Aortic smooth muscle cell (primary cell): Measurements from ENCODE around the gene C1QL2. TPM values are rescaled to one million over a fixed set of nuclear protein-coding genes. Genes with fewer than 3 reads are reported as not detected.

ENCODE experiments used
- total RNA-seq: library from RNA; depleted of rRNA; stranded (reverse); fragments of >200 nt; gene quantifications from 2 replicates; pipeline ENCODE4 v1.2.3, GENCODE V29; 2014

The C1QL2 gene
- total RNA-seq = not detected in 2 replicates

DNA sequence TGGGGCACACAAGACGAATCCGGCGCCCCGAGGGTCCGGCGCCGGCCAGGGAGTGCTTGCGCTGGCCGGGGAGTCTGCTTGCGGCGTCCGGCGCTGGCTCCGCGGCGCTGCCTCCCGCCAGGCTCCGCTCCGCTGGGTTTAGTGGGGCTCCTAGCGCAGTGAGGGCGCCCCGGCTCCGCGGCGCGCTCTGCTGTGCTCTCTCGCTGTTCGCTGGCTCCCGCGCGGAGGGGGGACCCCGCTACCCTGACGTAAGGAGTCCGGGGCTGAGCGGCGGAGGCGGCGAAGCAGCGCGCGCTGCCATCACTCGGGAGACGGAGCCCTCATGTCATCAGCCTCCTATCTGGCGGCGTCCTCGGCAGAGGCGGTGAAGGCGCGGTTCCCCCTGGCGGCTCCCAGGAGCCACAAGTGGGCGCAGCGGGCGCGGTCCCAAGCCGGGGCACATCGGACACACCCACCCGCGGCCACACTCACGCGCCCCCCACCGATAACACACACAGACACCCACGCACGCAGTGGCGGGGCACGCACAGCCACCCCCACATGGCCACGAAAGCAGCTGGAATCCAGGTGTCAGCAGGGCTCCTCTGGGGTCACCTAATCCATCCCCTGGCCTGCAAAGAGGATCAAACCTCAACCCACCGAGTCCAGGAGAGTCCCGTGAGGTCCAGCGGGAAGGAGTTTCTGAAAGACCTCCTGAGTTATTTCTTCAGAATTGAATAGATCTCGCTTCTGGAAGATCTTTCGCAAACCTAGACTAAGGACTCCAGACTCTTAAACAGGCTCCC lies at the start of gene C1QL2:
C1QL2 (minus strand) TSS at position 189 of the 785 bp plus-strand sequence. CDS start 482 bp downstream, outside the sequence.

Other genes starting within 250 kb of the C1QL2 start
- gene MARCO, start 216.6 kb downstream of the C1QL2 start, total RNA-seq = not detected in 2 replicates
- gene STEAP3, start 65.1 kb upstream of the C1QL2 start, total RNA-seq = 1.4 and 1.7 TPM in 2 replicates
- gene C2orf76, start 208.1 kb upstream of the C1QL2 start, total RNA-seq = 17.6 and 18.0 TPM in 2 replicates
- gene DBI, start 208.2 kb upstream of the C1QL2 start, total RNA-seq = 133 and 164 TPM in 2 replicates